DMS53 (cell line): ENCODE data around the gene ARL17B.
"Not testable (repeated sequence)": the region's sequence is repeated elsewhere in the genome, so short reads cannot be mapped to it uniquely, and the experiment has no call there.

Experiments
- DNase-seq: peaks from one replicate; lab custom pipeline; 2025; lab: John Stamatoyannopoulos, UW

Gene ARL17B

GRCh38 chr17:46249153-46249552 is 112.4 kb downstream of the ARL17B start:
- DNase-seq: not testable (repeated sequence)

DNA sequence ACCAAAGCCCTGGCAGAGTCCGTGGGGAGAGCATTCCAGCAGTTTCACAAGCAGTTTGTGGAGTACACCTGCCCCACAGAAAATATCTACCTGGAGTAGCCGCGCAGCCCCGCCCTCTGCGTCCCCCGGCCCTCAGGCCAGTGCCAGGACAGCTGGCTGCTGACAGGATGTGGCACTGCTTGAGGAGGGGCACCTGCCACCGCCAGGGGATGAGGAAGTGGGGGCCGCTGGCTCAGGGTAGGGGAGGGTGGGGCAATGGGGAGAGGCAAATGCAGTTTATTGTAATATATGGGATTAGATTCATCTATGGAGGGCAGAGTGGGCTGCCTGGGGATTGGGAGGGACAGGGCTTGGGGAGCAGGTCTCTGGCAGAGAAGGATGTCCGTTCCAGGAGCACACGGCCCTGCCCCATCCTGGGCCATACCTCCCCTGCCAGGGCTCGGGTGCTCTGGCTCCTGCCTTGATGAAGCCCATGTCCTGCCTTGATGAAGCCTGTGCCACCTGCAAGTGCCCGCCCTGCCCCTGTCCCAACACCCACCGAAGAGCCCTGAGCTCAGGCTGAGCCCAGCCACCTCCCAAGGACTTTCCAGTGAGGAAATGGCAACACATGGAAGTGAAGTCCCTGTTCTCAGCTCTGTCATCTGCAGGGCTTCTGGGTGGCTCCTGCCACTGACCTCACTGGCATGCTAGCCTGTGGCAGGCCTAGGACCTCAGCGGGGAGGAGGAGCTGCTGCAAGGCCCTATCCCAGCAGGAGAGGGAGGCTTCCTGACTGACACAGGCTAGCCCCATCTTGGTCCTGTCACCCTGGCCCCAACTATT is 116.4 kb downstream of the ARL17B start:
- peak; percentile 35 for DNase-seq

- not testable (repeated sequence) for DNase-seq
Observed at GRCh38 chr17:46244339-46244913, 117.1 kb downstream of the ARL17B start.

DNA sequence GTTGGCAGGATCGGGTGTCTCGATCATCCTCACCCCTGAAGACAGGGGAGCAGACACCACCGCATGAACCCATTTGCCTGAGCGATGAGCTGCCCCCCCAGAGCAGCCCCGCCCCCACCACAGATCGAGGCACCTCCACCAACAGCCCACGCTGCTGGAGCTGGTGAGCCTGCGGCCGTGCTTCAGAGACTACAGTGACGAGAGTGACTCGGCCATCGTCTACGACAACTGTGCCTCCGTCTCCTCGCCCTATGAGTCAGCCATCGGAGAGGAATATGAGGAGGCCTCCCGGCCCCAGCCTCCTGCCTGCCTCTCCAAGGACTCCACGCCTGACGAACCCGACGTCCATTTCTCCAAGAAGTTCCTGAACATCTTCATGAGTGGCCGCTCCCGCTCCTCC is 117.6 kb downstream of the ARL17B start:
- DNase-seq: not testable (repeated sequence)

GRCh38 chr17:46243505-46243904 is 118.1 kb downstream of the ARL17B start:
- not testable (repeated sequence) for DNase-seq

DNA sequence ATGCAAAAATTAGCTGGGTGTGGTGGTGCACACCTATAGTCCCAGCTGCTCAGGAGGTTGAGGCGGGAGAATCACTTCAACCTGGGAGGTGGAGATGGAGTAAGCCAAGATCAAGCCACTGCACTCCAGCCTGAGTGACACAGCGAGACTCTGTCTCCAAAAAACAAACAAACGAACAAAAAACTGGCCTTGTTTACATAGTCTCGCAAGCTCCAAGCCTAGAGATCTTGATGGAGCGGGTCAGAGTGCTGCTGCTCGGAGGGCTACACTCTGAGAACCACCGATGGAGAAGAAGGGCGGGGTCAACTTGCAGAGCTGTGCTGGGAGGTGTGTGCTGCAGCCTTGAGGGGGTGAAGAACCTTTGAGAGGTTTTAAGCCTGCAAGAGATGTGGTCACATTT is 130.2 kb downstream of the ARL17B start:
- not testable (repeated sequence) for DNase-seq

DNA sequence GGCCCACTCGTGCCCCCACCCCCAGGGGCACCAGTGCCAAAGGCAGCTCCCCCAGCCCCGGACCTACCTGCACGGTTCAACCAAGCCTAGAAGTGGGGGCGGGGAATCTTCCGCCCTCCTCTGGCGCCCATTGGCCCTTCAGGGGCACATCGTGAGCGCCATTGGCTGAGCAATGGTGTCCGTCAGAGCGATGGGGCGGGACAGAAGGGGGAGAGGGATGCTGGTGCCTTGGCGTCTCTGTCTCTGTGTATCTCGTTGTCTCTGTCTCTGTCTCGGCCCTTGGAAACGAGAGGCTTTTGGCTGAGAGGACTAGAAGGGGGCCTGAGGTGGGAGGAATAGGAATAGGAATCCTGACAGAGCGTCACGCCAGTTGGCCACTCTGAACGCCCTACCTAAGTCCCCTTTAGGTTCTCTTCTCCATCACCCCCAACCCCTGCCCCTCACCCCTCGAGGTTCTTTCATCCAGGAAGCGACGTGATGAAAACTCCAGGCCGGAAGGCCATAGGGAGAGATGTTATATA is 136.2 kb downstream of the ARL17B start:
- peak; percentile 99 for DNase-seq

DNA sequence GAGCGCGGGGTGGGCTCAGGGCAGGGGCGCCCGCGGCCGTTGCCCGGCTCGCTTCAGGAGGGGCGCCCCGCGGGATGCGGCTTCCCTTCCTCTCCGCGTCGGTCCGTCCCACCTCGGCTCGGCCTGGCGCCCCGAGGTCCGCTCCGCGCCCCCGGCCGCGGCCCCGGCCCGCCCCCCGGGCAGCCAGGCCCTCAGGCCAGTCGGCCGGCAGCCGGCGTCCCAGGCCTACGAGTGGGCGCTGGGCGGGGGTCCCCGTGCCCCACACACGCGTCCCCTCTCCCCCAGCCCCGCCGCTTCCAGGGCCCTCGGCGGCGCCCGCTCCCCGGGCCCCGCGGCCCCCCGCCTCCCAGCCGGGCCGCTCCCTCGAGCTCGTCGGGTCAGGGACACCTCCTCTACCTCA is 136.7 kb downstream of the ARL17B start:
- not testable (repeated sequence) for DNase-seq
